Endodermal cell (in vitro differentiated cells): ENCODE data around the gene TACC3. TPM values are rescaled to one million over a fixed set of nuclear protein-coding genes. Genes with fewer than 3 reads are reported as not detected.

Experiments used
- DNase-seq: peaks from one replicate; pipeline ENCODE4 v3.0.0-alpha.2; 2017
- H3K27ac ChIP-seq: 2 replicates; pipeline ENCODE4 v1.5.1; 2013; ENCODE audit warnings: mild to moderate bottlenecking, low read depth, low read length, moderate library complexity
- H3K27me3 ChIP-seq: 2 replicates; pipeline ENCODE4 v1.6.1; 2013; ENCODE audit warnings: mild to moderate bottlenecking, low read length, moderate library complexity; ENCODE audit not compliant: insufficient read depth, control insufficient read depth, poor library complexity, severe bottlenecking
- H3K36me3 ChIP-seq: 2 replicates; pipeline ENCODE4 v1.7.0; 2013; ENCODE audit warnings: mild to moderate bottlenecking, low read length, moderate library complexity; ENCODE audit not compliant: control insufficient read depth, insufficient read depth
- H3K4me1 ChIP-seq: one replicate; pipeline ENCODE4 v1.7.0; 2013; ENCODE audit warnings: low read length; ENCODE audit not compliant: control insufficient read depth, insufficient read depth
- H3K4me3 ChIP-seq: 2 replicates; pipeline ENCODE4 v1.5.1; 2013; ENCODE audit warnings: mild to moderate bottlenecking, low read length, moderate library complexity
- H3K9ac ChIP-seq: 2 replicates; pipeline ENCODE4 v1.6.1; 2013; ENCODE audit warnings: mild to moderate bottlenecking, low read length, moderate library complexity; ENCODE audit not compliant: poor library complexity, severe bottlenecking; ENCODE audit errors: extremely low read depth
- H3K9me3 ChIP-seq: 2 replicates; pipeline ENCODE4 v1.6.1; 2013; ENCODE audit warnings: mild to moderate bottlenecking, low read length, moderate library complexity; ENCODE audit not compliant: control insufficient read depth
- H3K27ac Mint-ChIP-seq: 2 replicates; pipeline ENCODE4 v1.8.0; 2020; ENCODE audit warnings: mixed read lengths
- H3K27me3 Mint-ChIP-seq: 2 replicates; pipeline ENCODE4 v1.8.0; 2021; ENCODE audit warnings: mild to moderate bottlenecking, mixed read lengths; ENCODE audit not compliant: insufficient read depth
- H3K36me3 Mint-ChIP-seq: 2 replicates; pipeline ENCODE4 v1.8.0; 2020; ENCODE audit warnings: low read depth, mixed read lengths
- H3K4me1 Mint-ChIP-seq: 2 replicates; pipeline ENCODE4 v1.8.0; 2020; ENCODE audit warnings: mixed read lengths
- H3K4me3 Mint-ChIP-seq: 2 replicates; pipeline ENCODE4 v1.8.0; 2020; ENCODE audit warnings: mild to moderate bottlenecking, moderate library complexity, mixed read lengths
- H3K9me3 Mint-ChIP-seq: 2 replicates; pipeline ENCODE4 v1.8.0; 2020; ENCODE audit warnings: mild to moderate bottlenecking, mixed read lengths
- CTCF ChIP-seq: fragments of 200-600 bp; sonication (generic); conservative IDR thresholded peaks from 2 replicates; pipeline ENCODE4 v1.5.0; 2021; ENCODE audit warnings: antibody characterized with exemption, mild to moderate bottlenecking
- whole genome bisulfite sequencing, 2 experiments: methylation state at CpG; one replicate each; pipeline versions ENCODE4 v1.1.5 to v1.1.7; 2013; ENCODE audit warnings: missing lambda C conversion rate in 2 of 2, mixed read lengths in 1 of 2; ENCODE audit not compliant: insufficient coverage in 1 of 2, insufficient read length in 1 of 2; 5-methylcytosine and 5-hydroxymethylcytosine counted together
- total RNA-seq, 2 donors: library from RNA; stranded (reverse); fragmentation: NEBNext Ultra II Directional in 1 of 2; extraction: Animal tissue kit (Norgen Biotek cat#: 25700) in 1 of 2; gene quantifications; 2 replicates in 1 of 2; 3 replicates in 1 of 2; pipeline ENCODE4 v1.2.1, GENCODE V29; 2021

Gene TACC3
- total RNA-seq, 2 donors from 2014 or later, result 113 to 182 TPM

GRCh38 chr4:1715002-1715758 is 6.1 kb upstream of the TACC3 start:
- 93 to 95% methylated on average over 16 of the region's 16 CpGs for WGBS, 2 experiments
- no peak for TF ChIP-seq CTCF
- Histone ChIP-seq H3K9me3 (no peaks in the 10 kb centered on the region), H3K9ac (no peak overlapping the region), H3K4me3 (no peak overlapping the region), H3K27me3 (no peaks in the 10 kb centered on the region), H3K36me3 (peaks cover 11% of the 10 kb centered on the region), H3K27ac (no peak overlapping the region), H3K4me1 (peaks cover 3% of the 10 kb centered on the region)
- Mint-ChIP-seq H3K4me3 (no peak overlapping the region), H3K36me3 (peaks cover 12% of the 10 kb centered on the region), H3K4me1 (peaks cover 18% of the 10 kb centered on the region), H3K27me3 (no peaks in the 10 kb centered on the region), H3K27ac (no peak overlapping the region), H3K9me3 (no peaks in the 10 kb centered on the region)
- DNase-seq, result no peak

- Histone ChIP-seq H3K9ac (no peak overlapping the region), H3K4me1 (peaks cover 3% of the 10 kb centered on the region), H3K36me3 (peaks cover 7% of the 10 kb centered on the region), H3K9me3 (no peaks in the 10 kb centered on the region), H3K27me3 (no peaks in the 10 kb centered on the region), H3K27ac (no peak overlapping the region), H3K4me3 (no peak overlapping the region)
- Mint-ChIP-seq H3K27ac (no peak overlapping the region), H3K36me3 (peaks cover 6% of the 10 kb centered on the region), H3K27me3 (no peaks in the 10 kb centered on the region), H3K4me3 (no peak overlapping the region), H3K9me3 (no peaks in the 10 kb centered on the region), H3K4me1 (peaks cover 12% of the 10 kb centered on the region)
- 95 to 97% methylated on average over 4 to 15 of the region's 15 CpGs for WGBS, 2 experiments
- peak; percentile 35 for DNase-seq
- no peak for TF ChIP-seq CTCF
Measured at GRCh38 chr4:1716065-1716945, 5.0 kb upstream of the TACC3 start.

- Histone ChIP-seq H3K4me1 (peaks cover 3% of the 10 kb centered on the region), H3K9me3 (no peaks in the 10 kb centered on the region), H3K9ac (no peak overlapping the region), H3K27ac (no peak overlapping the region), H3K27me3 (no peaks in the 10 kb centered on the region), H3K36me3 (peaks cover 7% of the 10 kb centered on the region), H3K4me3 (no peak overlapping the region)
- H3K36me3 Mint-ChIP-seq, result peaks cover 6% of the 10 kb centered on the region
- peaks cover 15% of the 10 kb centered on the region for H3K4me1 Mint-ChIP-seq
- WGBS, 2 experiments, result 92 to 96% methylated on average over 19 to 32 of the region's 32 CpGs
- DNase-seq, result peak; percentile 43
- H3K9me3 Mint-ChIP-seq, result no peaks in the 10 kb centered on the region
- no peak overlapping the region for H3K27ac Mint-ChIP-seq
- TF ChIP-seq CTCF, result no peak
- no peaks in the 10 kb centered on the region for H3K27me3 Mint-ChIP-seq
- H3K4me3 Mint-ChIP-seq, result no peak overlapping the region
Measured at GRCh38 chr4:1717129-1718094, 3.9 kb upstream of the TACC3 start.
